ENCODE results near the gene PDK4.

The PDK4 gene

GRCh38 chr7:95589031-95589430 is 7.3 kb downstream of the PDK4 start:
- Histone ChIP-seq H3K36me3 (ENCODE audit: control insufficient read depth, insufficient read depth, low read length) (no peaks in the 10 kb centered on the region), H3K27ac (ENCODE audit: low read depth, low read length, severe bottlenecking) (no peak overlapping the region), H3K4me3 (ENCODE audit: extremely low read depth, insufficient read depth, low read length, poor library complexity, severe bottlenecking) (no peak overlapping the region), H3K9me3 (ENCODE audit: control insufficient read depth, low read length) (no peaks in the 10 kb centered on the region), H3K4me1 (ENCODE audit: control insufficient read depth, insufficient read depth, low read length, poor library complexity, severe bottlenecking) (no peaks in the 10 kb centered on the region)

GRCh38 chr7:95586951-95587301 is 9.4 kb downstream of the PDK4 start:
- Histone ChIP-seq H3K4me3 (ENCODE audit: extremely low read depth, insufficient read depth, low read length, poor library complexity, severe bottlenecking) (no peak overlapping the region), H3K27ac (ENCODE audit: low read depth, low read length, severe bottlenecking) (no peak overlapping the region), H3K4me1 (ENCODE audit: control insufficient read depth, insufficient read depth, low read length, poor library complexity, severe bottlenecking) (no peaks in the 10 kb centered on the region), H3K36me3 (ENCODE audit: control insufficient read depth, insufficient read depth, low read length) (no peaks in the 10 kb centered on the region), H3K9me3 (ENCODE audit: control insufficient read depth, low read length) (no peaks in the 10 kb centered on the region)
- 94 to 100% methylated on average over 2 of the region's 3 CpGs for WGBS, 2 experiments (ENCODE audit: insufficient coverage in 2 of 2)

GRCh38 chr7:95585426-95585789 is 10.9 kb downstream of the PDK4 start:
- H3K27ac ChIP-seq (ENCODE audit: low read depth, low read length, severe bottlenecking), result no peak overlapping the region
- no peaks in the 10 kb centered on the region for H3K36me3 ChIP-seq (ENCODE audit: control insufficient read depth, insufficient read depth, low read length)
- WGBS, 2 experiments (ENCODE audit: insufficient coverage in 2 of 2), result 80 to 100% methylated on average over 2 to 3 of the region's 3 CpGs
- no peaks in the 10 kb centered on the region for H3K4me1 ChIP-seq (ENCODE audit: control insufficient read depth, insufficient read depth, low read length, poor library complexity, severe bottlenecking)
- H3K9me3 ChIP-seq (ENCODE audit: control insufficient read depth, low read length), result no peaks in the 10 kb centered on the region
- no peak overlapping the region for H3K4me3 ChIP-seq (ENCODE audit: extremely low read depth, insufficient read depth, low read length, poor library complexity, severe bottlenecking)

- Histone ChIP-seq H3K4me1 (ENCODE audit: control insufficient read depth, insufficient read depth, low read length, poor library complexity, severe bottlenecking) (no peaks in the 10 kb centered on the region), H3K27ac (ENCODE audit: low read depth, low read length, severe bottlenecking) (no peak overlapping the region), H3K9me3 (ENCODE audit: control insufficient read depth, low read length) (no peaks in the 10 kb centered on the region), H3K4me3 (ENCODE audit: extremely low read depth, insufficient read depth, low read length, poor library complexity, severe bottlenecking) (no peak overlapping the region), H3K36me3 (ENCODE audit: control insufficient read depth, insufficient read depth, low read length) (no peaks in the 10 kb centered on the region)
- no CpG with 5 or more reads among the region's 1 CpG for whole genome bisulfite sequencing, 2 experiments (ENCODE audit: insufficient coverage in 2 of 2)
Measured at GRCh38 chr7:95584769-95585425, 11.4 kb downstream of the PDK4 start.

GRCh38 chr7:95583834-95584621 is 12.3 kb downstream of the PDK4 start:
- Histone ChIP-seq H3K36me3 (ENCODE audit: control insufficient read depth, insufficient read depth, low read length) (no peaks in the 10 kb centered on the region), H3K9me3 (ENCODE audit: control insufficient read depth, low read length) (no peaks in the 10 kb centered on the region), H3K4me1 (ENCODE audit: control insufficient read depth, insufficient read depth, low read length, poor library complexity, severe bottlenecking) (no peaks in the 10 kb centered on the region), H3K4me3 (ENCODE audit: extremely low read depth, insufficient read depth, low read length, poor library complexity, severe bottlenecking) (no peak overlapping the region), H3K27ac (ENCODE audit: low read depth, low read length, severe bottlenecking) (no peak overlapping the region)
- 82 to 100% methylated on average over 1 of the region's 3 CpGs for WGBS, 2 experiments (ENCODE audit: insufficient coverage in 2 of 2)

GRCh38 chr7:95582578-95583293 is 13.6 kb downstream of the PDK4 start:
- WGBS, 2 experiments (ENCODE audit: insufficient coverage in 2 of 2), result 92% methylated on average over 2 of the region's 4 CpGs; no CpG with 5 or more reads in 1 of the 2 experiments
- Histone ChIP-seq H3K9me3 (ENCODE audit: control insufficient read depth, low read length) (no peaks in the 10 kb centered on the region), H3K4me3 (ENCODE audit: extremely low read depth, insufficient read depth, low read length, poor library complexity, severe bottlenecking) (no peak overlapping the region), H3K36me3 (ENCODE audit: control insufficient read depth, insufficient read depth, low read length) (no peaks in the 10 kb centered on the region), H3K27ac (ENCODE audit: low read depth, low read length, severe bottlenecking) (no peak overlapping the region), H3K4me1 (ENCODE audit: control insufficient read depth, insufficient read depth, low read length, poor library complexity, severe bottlenecking) (no peaks in the 10 kb centered on the region)

- Histone ChIP-seq H3K27ac (ENCODE audit: low read depth, low read length, severe bottlenecking) (no peak overlapping the region), H3K4me1 (ENCODE audit: control insufficient read depth, insufficient read depth, low read length, poor library complexity, severe bottlenecking) (no peaks in the 10 kb centered on the region)
- WGBS, 2 experiments (ENCODE audit: insufficient coverage in 2 of 2), result no CpG with 5 or more reads among the region's 3 CpGs
Measured at GRCh38 chr7:95581467-95581866, 14.8 kb downstream of the PDK4 start.

GRCh38 chr7:95579318-95579717 is 17.0 kb downstream of the PDK4 start:
- no peaks in the 10 kb centered on the region for H3K36me3 ChIP-seq (ENCODE audit: control insufficient read depth, insufficient read depth, low read length)

More at GRCh38 chr7:95581467-95581866, 14.8 kb downstream of the PDK4 start:
- Histone ChIP-seq H3K4me3 (ENCODE audit: extremely low read depth, insufficient read depth, low read length, poor library complexity, severe bottlenecking) (no peak overlapping the region), H3K9me3 (ENCODE audit: control insufficient read depth, low read length) (no peaks in the 10 kb centered on the region), H3K36me3 (ENCODE audit: control insufficient read depth, insufficient read depth, low read length) (no peaks in the 10 kb centered on the region)

GRCh38 chr7:95578299-95578855 is 17.9 kb downstream of the PDK4 start:
- Histone ChIP-seq H3K36me3 (ENCODE audit: control insufficient read depth, insufficient read depth, low read length) (no peaks in the 10 kb centered on the region), H3K9me3 (ENCODE audit: control insufficient read depth, low read length) (no peaks in the 10 kb centered on the region), H3K27ac (ENCODE audit: low read depth, low read length, severe bottlenecking) (no peak overlapping the region), H3K4me3 (ENCODE audit: extremely low read depth, insufficient read depth, low read length, poor library complexity, severe bottlenecking) (no peak overlapping the region), H3K4me1 (ENCODE audit: control insufficient read depth, insufficient read depth, low read length, poor library complexity, severe bottlenecking) (no peaks in the 10 kb centered on the region)
- 71% methylated on average over 1 of the region's 3 CpGs; no CpG with 5 or more reads in 1 of the 2 experiments for WGBS, 2 experiments (ENCODE audit: insufficient coverage in 2 of 2)

More at GRCh38 chr7:95579318-95579717, 17.0 kb downstream of the PDK4 start:
- H3K4me3 ChIP-seq (ENCODE audit: extremely low read depth, insufficient read depth, low read length, poor library complexity, severe bottlenecking), result no peak overlapping the region
- no peaks in the 10 kb centered on the region for H3K4me1 ChIP-seq (ENCODE audit: control insufficient read depth, insufficient read depth, low read length, poor library complexity, severe bottlenecking)
- H3K27ac ChIP-seq (ENCODE audit: low read depth, low read length, severe bottlenecking), result no peak overlapping the region
- WGBS, 2 experiments (ENCODE audit: insufficient coverage in 2 of 2), result 100% methylated on average over 1 of the region's 7 CpGs; no CpG with 5 or more reads in 1 of the 2 experiments
- no peaks in the 10 kb centered on the region for H3K9me3 ChIP-seq (ENCODE audit: control insufficient read depth, low read length)

- no peaks in the 10 kb centered on the region for H3K36me3 ChIP-seq (ENCODE audit: control insufficient read depth, insufficient read depth, low read length)
- 63 to 70% methylated on average over 1 to 5 of the region's 5 CpGs for WGBS, 2 experiments (ENCODE audit: insufficient coverage in 2 of 2)
- H3K4me1 ChIP-seq (ENCODE audit: control insufficient read depth, insufficient read depth, low read length, poor library complexity, severe bottlenecking), result no peaks in the 10 kb centered on the region
- no peak overlapping the region for H3K4me3 ChIP-seq (ENCODE audit: extremely low read depth, insufficient read depth, low read length, poor library complexity, severe bottlenecking)
- no peaks in the 10 kb centered on the region for H3K9me3 ChIP-seq (ENCODE audit: control insufficient read depth, low read length)
- H3K27ac ChIP-seq (ENCODE audit: low read depth, low read length, severe bottlenecking), result no peak overlapping the region
Measured at GRCh38 chr7:95577137-95577536, 19.2 kb downstream of the PDK4 start.

All from mesodermal cell (in vitro differentiated cells).